ENCODE measurements around the gene CDH13. TPM values are rescaled to one million over a fixed set of nuclear protein-coding genes. Genes with fewer than 3 reads are reported as not detected.

CDH13 gene
- total and polyA plus RNA-seq, 2 donors (not counting 3 experiments of a cell fraction or from before 2014, with no cell fraction given), result 96.6 to 124 TPM

- POLR2A ChIA-PET, result no interaction called here
- H3K4me2 ChIP-seq (ENCODE audit: insufficient read depth, low read length), result no peak overlapping the region
- CTCF ChIA-PET, result no interaction called here
- H3K27ac ChIP-seq (ENCODE audit: insufficient read depth, low read depth, low read length), result no peak overlapping the region
- H3K36me3 ChIP-seq (ENCODE audit: control insufficient read depth in 2 of 2, extremely low read depth in 1 of 2, insufficient read depth in 2 of 2, low read length in 2 of 2), result no peaks in the 10 kb centered on the region
- no peaks in the 10 kb centered on the region for H3K4me1 ChIP-seq (ENCODE audit: control insufficient read depth, extremely low read depth, insufficient read depth, low read length)
- BruUV-seq (replicated peaks), result no TSS peak
- dilution Hi-C loops (cut with MboI; ENCODE audit: extremely low pct_ligation_motif_present, low sequenced_read_pairs), result no loop called here
- intact Hi-C loops (cut with micrococcal nuclease), result no loop called here
- H2AFZ ChIP-seq (ENCODE audit: low read depth, low read length), result no peak overlapping the region
- H3K9me3 ChIP-seq (replicated peaks; ENCODE audit: control insufficient read depth, insufficient read depth, low read length), result no peaks in the 10 kb centered on the region
- H3K27me3 ChIP-seq (ENCODE audit: control insufficient read depth in 2 of 2, insufficient read depth in 2 of 2, low read length in 2 of 2), result no peaks in the 10 kb centered on the region
- no peaks in the 10 kb centered on the region for H4K20me1 ChIP-seq (replicated peaks; ENCODE audit: control insufficient read depth, extremely low read depth, insufficient read depth, low read length)
- H3K79me2 ChIP-seq (ENCODE audit: control insufficient read depth, insufficient read depth, low read length), result no peaks in the 10 kb centered on the region
- H3K9me1 ChIP-seq (replicated peaks; ENCODE audit: control insufficient read depth, extremely low read depth, insufficient read depth, low read length), result no peaks in the 10 kb centered on the region
- DNase-seq (ENCODE audit: low read depth, low spot score), result no peak
- FAIRE-seq, result no peak
- no peak overlapping the region for H3K9ac ChIP-seq (replicated peaks; ENCODE audit: extremely low read depth, insufficient read depth, low read length)
- TF ChIP-seq MAX (IDR thresholded peaks at IDR 0.05; ENCODE audit: insufficient read depth, insufficient read length) (no peak), EZH2 (IDR thresholded peaks at IDR 0.05; ENCODE audit: borderline replicate concordance, low read depth, low read length, severe bottlenecking) (no peak), CTCF (IDR thresholded peaks at IDR 0.05; ENCODE audit: extremely low read depth in 1 of 2, insufficient read depth in 1 of 2, low read depth in 1 of 2, low read length in 2 of 2) (no peak), GATA2 (IDR thresholded peaks at IDR 0.05; ENCODE audit: insufficient read depth, insufficient read length, low read depth, low read length) (no peak), POLR2AphosphoS5 (IDR thresholded peaks at IDR 0.05; ENCODE audit: insufficient read depth, low read depth, low read length) (no peak), JUN (IDR thresholded peaks at IDR 0.05; ENCODE audit: borderline replicate concordance, insufficient read depth, insufficient read length, low read depth) (no peak), MYC (IDR thresholded peaks at IDR 0.05; ENCODE audit: low read depth, low read length) (no peak), POLR2A (IDR thresholded peaks at IDR 0.05; ENCODE audit: low read depth, low read length) (no peak), FOS (IDR thresholded peaks at IDR 0.05; ENCODE audit: borderline replicate concordance, insufficient read depth, low read length) (no peak)
- H3K4me3 ChIP-seq (replicated peaks in 1 of 3; ENCODE audit: insufficient read depth in 1 of 3, low read depth in 1 of 3, low read length in 3 of 3), result no peak overlapping the region
Observed at GRCh38 chr16:83539736-83540490, 913.1 kb downstream of the CDH13 start.

All from endothelial cell of umbilical vein (primary cell).